HG02571 (cell line): ENCODE data around the gene KRT33B.
"Not testable (repeated sequence)": the region's sequence is repeated elsewhere in the genome, so short reads cannot be mapped to it uniquely, and the experiment has no call there.

Source experiments
- ATAC-seq: cut with Tn5 transposase; IDR thresholded peaks from one replicate; pipeline ENCODE4 v1.9.1; 2021; ENCODE audit warnings: mild to moderate bottlenecking, moderate library complexity; ENCODE audit not compliant: unreplicated experiment

Gene KRT33B

DNA sequence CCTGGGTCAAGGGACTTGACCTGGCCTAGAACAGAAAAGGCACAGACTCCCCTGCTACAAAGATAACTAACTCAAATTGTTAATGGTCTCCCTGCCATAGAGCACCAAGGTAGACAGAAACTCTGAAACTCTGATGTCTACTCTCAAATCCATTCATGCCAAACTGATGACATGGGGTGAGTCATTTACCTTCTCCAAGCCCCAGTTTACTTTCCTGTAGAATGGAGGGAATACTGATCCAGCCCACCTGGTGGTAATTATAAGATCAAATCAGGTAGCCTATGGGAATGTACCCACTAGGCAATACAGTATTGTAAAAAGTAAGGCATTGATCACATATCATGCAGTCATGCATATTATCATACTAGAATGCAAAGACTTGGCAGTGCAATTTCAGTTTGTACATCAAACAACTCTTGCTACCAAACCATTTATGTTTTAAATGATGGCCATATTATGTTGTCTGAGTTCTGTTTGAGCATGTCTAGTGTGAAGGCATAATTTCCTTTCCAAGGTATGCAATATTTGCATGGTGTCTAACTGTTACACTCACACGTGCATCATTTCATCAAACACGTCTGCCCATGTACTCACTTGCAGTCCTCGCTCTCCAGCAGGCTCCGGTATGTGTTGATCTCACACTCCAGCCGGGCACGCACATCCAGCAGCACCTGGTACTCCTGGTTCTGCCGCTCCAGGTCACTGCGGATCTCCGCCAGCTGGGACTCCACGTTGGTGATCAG is 24.8 kb upstream of the KRT33B start:
- ATAC-seq: no peak

DNA sequence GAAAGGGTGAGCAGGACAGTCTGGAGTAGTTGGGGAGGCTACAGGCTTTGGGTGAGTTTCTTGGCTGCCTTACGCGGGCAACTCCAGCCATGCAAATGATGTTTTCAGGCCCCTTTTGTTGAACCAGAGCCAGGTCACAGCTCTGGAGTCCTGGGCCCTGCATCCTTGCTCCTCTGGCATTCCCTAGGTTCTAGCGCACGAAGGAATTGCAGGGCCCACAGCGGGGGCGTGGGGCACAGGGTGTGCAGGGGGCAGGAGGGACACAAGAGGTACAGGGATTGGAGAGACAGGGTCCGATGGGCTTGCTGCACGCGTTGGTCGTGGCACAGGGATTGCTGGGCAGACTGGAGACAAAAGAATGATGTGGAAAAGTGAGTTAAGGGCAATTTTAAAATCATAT is 24.2 kb upstream of the KRT33B start:
- ATAC-seq: no peak

- no peak for ATAC-seq
Measured at GRCh38 chr17:41393294-41393693, 23.7 kb upstream of the KRT33B start.

GRCh38 chr17:41392278-41392677 is 22.7 kb upstream of the KRT33B start:
- ATAC-seq: no peak

DNA sequence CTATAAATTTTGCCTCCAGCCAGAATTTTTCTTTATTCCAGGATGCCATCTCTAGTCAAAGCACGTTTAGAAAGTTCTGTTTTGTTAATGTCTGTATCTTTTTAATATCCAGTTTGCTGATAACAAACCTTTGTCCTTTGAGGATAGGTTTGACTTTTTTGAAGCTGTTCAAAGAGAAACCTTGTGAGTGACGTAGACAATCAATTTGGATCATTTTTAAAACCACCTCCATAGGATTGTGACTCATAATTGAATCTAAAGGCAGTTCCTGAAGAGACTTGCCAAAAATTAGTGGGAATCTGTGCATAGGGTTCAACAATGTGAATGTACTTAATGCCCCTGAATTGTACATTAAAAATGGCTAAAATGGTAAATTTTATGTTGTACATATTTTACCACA is 21.9 kb upstream of the KRT33B start:
- ATAC-seq: no peak

- no peak for ATAC-seq
Measured at GRCh38 chr17:41390411-41390938, 20.9 kb upstream of the KRT33B start.

- ATAC-seq: no peak
Measured at GRCh38 chr17:41387670-41388069, 18.1 kb upstream of the KRT33B start.

DNA sequence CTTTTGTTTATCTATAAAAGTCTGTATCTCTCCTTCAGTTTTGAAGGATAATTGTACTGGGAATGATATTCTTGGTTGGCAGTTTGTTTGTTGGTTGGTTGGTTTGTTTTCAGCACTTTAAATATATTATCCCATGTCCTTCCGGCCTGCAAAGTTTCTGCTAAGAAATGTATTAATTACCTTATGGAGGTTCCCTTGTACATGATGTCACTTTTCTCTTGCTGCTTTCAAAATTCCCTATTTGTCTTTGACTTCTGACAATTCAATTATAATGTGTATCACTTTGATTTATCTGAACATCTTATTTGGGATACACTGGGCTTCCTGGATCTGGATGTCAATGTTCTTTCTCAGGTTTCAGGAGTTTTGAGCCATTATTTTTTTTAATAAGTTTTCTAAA is 16.6 kb upstream of the KRT33B start:
- ATAC-seq: no peak

DNA sequence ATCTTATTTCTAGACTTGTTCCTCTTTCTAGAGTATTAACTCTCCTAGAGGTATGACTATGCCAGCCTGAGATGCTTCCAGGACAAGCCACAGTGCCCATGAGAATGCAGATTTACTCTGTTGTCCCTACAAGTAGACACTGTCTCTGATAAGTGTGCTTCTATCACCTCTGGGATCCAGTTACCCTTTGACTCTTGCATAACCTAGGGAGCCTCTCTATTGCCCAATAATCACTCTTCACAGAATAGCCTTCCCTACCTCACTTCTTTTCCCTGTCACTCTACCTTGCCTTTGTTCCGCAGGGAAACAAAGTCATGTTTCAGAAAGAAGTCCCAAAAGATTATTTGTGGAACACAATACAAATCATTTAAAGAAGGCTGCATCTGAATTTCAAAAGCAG is 14.1 kb upstream of the KRT33B start:
- ATAC-seq: no peak

- no peak for ATAC-seq
Measured at GRCh38 chr17:41382394-41382793, 12.8 kb upstream of the KRT33B start.

DNA sequence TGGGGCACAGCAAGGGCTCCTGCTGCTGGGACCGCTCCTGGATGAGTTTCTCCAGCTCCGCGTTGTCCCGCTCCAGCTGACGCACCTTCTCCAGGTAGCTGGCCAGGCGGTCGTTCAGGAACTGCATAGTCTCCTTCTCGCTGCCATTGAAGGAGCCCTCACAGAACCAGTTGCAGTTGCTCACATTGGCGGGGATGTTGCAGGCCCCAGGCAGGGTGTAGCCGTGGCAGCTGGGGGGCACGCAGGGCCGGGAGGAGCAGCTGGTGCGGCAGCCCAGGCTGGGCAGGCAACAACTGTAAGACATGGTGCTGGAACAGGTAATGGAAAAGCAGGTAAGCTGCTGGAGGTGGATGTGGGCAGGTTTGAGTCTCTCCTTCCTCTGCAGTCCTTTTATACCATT is 12.3 kb upstream of the KRT33B start, which contains the start of gene KRT34:
Gene KRT34 (minus strand): TSS at position 364 of the 400 bp plus-strand sequence. CDS start 60 bp downstream, at position 304.
- not testable (repeated sequence) for ATAC-seq

DNA sequence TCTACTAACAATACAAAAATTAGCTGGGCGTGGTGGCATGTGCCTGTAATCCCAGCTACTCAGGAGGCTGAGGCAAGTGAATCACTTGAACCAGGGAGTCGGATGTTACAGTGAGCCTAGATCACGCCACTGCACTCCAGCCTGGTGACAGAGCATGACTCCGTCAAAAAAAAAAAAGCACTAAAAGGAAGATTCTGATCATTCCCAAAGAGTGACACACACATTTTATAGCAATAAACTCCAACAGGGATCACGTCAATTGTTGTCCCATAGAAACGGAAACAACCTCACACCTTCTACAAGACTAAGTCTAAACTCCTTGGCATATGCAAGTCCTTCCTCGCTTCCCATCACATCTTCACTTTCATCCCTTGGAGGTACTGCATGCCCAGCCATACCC is 10.5 kb upstream of the KRT33B start:
- ATAC-seq: not testable (repeated sequence)

- no peak for ATAC-seq
Measured at GRCh38 chr17:41377546-41377945, 7.9 kb upstream of the KRT33B start.

DNA sequence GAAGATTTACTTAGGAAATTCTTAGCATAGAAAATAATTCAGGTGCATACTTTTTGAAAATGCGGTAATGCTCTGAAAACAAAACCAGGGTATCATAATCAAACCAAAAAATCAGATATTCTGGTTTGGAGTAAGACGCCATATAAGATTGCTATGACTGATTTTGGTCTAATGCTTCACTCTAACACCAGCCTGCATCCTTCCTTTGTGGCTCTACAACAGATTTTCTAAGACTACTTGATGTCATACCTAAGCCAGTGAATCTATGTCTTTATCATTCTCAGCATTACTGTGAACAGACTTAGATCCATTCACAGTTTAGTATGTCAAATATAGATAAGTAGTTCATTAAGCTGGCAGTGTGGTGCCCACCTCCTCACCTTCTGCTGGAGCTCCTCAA is 590 bp downstream of the KRT33B start:
- no peak for ATAC-seq

DNA sequence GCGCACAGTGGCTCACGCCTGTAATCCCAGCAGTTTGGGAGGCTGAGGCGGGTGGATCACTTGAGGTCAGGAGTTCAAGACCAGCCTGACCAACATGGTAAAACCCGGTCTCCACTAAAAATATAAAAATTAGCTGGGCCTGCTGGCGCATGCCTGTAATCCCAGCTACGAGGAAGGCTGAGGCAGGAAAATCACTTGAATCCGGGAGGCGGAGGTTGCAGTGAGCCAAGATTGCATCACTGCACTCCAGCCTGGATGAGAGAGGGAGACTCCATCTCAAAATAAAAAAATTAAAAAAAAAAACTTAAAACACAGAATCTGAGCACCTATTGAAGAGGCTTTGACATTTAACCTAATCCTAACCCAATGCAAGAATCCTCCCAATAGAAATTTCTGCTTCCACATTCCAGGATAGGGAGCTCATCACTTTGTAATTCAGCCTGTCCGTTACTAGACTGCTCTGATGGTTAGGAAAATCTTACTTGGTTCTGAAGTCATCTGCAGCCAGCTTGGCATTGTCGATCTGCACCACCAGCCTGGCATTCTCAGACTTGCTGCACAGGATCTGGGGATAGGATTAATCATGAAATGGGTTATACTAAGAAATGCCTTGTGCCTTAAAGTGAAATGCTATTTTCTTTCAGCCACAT is 2.1 kb downstream of the KRT33B start:
- no peak for ATAC-seq

DNA sequence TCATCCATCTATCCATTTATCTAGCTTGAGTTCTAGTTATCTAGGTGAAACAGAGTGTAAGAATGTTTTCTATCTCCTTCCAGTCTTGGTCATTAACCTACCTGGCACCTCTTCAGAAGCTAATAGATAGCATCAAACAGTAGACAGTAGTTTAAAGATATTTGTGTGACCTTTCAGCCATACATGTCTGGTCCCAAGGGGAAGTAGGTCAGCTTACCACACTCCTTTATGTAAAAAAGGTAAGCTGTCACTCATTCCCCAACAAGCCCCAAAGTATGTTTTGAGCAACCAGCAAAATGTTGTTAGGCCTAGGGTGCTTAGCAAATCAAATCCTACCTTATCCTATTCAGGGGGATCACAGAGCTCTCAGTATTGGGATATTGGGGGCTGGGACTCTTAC is 3.5 kb downstream of the KRT33B start:
- no peak for ATAC-seq

- ATAC-seq: no peak
Measured at GRCh38 chr17:41363881-41364280, 5.7 kb downstream of the KRT33B start.

DNA sequence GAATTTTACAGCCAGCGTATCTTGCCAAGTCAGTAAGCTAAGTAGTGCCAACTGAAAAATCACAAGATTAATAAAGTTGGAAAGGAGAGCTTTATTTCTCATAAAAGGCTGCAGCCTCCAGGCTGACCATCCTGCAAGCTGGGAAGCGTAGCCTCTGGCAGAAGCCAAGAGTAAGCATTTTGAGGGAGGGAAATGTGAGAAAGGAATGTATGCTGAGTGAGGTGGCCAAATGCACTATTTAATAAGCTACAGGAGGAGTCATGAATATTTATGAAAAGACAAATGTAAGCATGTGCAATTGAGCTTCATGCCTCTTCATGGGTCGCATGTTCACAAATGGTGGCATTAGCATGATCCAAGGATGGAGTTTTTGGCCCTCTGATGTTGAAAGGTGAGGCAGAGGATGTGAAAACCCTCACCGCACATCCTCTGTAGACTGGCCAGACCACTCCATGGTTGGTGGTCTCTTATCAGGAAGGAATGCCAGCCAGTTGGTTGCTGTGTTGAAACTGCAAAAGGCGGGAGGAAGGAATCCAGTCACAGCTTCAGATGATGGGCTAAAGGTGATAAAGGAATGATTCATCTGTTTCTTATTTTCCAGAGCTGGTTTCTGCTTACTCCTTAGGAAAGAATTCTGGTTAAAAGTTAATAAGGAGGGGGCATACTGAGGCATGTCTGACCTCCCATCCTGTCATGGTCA is 9.2 kb downstream of the KRT33B start:
- no peak for ATAC-seq

DNA sequence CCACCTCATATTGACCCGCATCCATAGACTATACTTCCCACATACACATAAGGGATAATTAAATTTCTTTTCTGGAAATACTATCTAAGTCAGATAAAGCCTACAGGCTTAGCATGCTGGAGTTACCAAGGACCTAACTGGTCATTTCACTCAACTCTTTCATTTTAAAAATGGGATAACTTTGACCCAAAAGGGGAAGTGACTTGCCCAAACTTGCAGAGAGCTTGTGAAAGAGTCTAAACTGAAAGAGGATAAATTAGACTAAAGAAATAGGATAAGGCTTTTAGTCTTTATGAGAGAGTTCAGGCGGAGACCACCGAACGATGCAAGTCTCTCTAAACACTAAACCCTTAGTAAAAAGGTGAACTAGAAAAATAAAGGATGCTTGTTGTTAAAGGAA is 15.1 kb downstream of the KRT33B start:
- ATAC-seq: no peak

DNA sequence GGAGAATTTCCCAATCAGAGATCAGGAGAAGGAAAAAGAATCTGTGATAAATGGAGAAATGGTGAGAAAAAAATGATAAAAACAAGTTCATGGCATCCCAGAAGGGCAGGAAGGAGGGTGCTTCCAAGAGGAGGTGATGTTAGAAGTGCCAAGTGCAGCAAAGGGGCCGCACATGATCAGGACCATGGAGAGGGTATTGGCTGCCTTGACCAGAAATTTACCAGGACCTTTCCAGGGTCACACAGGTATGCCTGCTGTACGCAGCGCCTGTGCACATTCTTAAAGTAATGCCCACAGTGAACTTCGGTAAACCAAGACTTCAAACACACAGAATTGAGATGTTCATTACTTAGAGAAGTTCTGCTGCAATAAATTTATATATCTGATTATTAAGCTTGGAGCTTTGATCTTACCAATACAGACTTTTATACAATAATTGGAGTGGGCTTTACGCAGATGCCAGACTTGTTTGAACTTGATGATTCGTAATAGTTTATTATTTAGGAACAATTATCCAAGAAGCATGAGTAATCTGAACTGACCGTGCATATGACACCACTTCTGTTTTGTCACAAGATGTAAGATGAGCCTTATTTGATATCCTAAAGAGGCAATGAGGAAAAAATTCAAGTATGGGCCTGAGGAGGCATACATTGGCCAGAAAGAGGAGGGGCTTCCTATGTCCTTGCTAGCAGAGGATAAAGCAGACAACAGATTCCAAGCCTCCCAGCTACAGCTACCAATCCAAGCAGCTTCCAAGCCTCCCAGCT is 16.8 kb downstream of the KRT33B start:
- no peak for ATAC-seq

DNA sequence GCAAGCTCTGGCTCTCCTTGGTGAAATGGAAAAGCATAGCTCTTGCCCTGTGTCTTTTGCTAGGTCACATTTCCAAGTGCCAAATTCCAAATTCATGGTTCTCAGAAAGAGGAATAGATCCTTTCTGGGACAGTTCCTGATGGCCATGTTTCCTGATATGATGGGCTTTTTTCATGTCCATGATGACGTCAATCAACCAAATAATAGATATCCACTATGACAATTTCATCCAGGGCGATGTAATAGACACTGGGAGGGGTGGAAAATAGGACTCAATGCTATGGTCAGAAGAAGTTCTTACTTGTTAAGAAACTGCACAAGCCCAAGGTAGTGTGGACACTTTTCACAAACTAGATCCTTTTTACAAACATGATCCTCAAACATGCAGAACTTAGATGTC is 18.4 kb downstream of the KRT33B start:
- ATAC-seq: no peak
